Measurements from ENCODE around the gene PDE4D. TPM values are rescaled to one million over a fixed set of nuclear protein-coding genes. Genes with fewer than 3 reads are reported as not detected.

The PDE4D gene
- total RNA-seq, 1 donor, result 19.9 TPM

DNA sequence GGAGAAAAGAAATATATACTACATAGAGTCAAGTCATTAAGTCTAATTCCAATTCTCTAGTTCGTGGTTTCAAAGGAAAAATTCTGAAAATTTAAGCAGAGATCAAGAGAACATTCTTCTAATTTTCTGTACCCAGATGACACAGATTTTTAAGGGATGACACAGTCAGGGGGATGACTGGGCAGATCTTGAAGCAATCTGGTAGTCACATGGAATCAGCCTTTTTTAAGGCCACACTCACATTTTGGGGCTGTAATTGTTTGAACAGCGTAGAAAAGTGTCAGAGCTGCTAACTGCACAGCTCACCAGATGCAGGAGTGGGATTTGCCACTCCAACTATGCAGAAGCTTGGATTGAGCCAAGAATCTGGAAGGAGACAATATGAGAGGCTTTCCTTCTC lies 20.4 kb downstream of the PDE4D start:
- peak overlapping the region; percentile 26 for H2AFZ ChIP-seq (ENCODE audit: low read length)
- peak overlapping the region; percentile 0 for H3K4me2 ChIP-seq (ENCODE audit: insufficient read depth, low read length)
- no peaks in the 10 kb centered on the region for H3K36me3 ChIP-seq (ENCODE audit: insufficient read depth, low read length)

DNA sequence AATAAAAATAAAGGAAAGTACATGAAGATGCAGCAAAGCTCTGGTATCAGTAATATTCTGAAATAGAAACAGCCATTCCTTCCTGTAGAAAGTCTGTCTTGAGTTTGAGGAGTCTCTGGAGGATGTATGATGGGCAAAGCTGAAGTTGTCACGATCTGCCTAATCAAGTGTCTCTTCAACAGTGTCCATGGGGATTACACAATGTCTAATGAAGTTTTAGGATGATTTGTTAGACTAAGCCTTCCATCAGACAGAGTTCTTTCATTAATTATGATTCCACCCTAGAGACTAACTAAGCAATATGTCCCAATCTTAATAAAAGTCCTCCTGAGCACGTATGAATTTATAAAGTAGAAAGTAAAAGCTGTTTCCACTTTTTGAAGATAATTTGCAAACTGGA lies 26.9 kb downstream of the PDE4D start:
- H3K9me3 ChIP-seq (ENCODE audit: low read depth, low read length), result no peaks in the 10 kb centered on the region
- no peak overlapping the region for H2AFZ ChIP-seq (ENCODE audit: low read length)
- no peak overlapping the region for H3K4me2 ChIP-seq (ENCODE audit: insufficient read depth, low read length)
- no peaks in the 10 kb centered on the region for H3K79me2 ChIP-seq (ENCODE audit: insufficient read depth, low read length)
- no peak overlapping the region for H3K4me3 ChIP-seq (ENCODE audit: insufficient read depth, low read length)
- H3K36me3 ChIP-seq (ENCODE audit: insufficient read depth, low read length), result no peaks in the 10 kb centered on the region
- DNase-seq (ENCODE audit: insufficient read length, low spot score, missing footprints), result no peak
- TF ChIP-seq, protein P1, sequence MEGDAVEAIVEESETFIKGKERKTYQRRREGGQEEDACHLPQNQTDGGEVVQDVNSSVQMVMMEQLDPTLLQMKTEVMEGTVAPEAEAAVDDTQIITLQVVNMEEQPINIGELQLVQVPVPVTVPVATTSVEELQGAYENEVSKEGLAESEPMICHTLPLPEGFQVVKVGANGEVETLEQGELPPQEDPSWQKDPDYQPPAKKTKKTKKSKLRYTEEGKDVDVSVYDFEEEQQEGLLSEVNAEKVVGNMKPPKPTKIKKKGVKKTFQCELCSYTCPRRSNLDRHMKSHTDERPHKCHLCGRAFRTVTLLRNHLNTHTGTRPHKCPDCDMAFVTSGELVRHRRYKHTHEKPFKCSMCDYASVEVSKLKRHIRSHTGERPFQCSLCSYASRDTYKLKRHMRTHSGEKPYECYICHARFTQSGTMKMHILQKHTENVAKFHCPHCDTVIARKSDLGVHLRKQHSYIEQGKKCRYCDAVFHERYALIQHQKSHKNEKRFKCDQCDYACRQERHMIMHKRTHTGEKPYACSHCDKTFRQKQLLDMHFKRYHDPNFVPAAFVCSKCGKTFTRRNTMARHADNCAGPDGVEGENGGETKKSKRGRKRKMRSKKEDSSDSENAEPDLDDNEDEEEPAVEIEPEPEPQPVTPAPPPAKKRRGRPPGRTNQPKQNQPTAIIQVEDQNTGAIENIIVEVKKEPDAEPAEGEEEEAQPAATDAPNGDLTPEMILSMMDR (IDR thresholded peaks at IDR 0.05; ENCODE audit: extremely low read depth, low read depth, low read length), result no peak
- no peak overlapping the region for H3K27ac ChIP-seq (ENCODE audit: low read depth, low read length)
- H4K20me1 ChIP-seq (ENCODE audit: insufficient read depth, low read length), result no peaks in the 10 kb centered on the region
- no peaks in the 10 kb centered on the region for H3K4me1 ChIP-seq (ENCODE audit: insufficient read depth, low read length)
- no peaks in the 10 kb centered on the region for H3K27me3 ChIP-seq (ENCODE audit: insufficient read depth, low read length)

More for the DNA sequence above, 20.4 kb downstream of the PDE4D start:
- H3K4me3 ChIP-seq (ENCODE audit: insufficient read depth, low read length), result no peak overlapping the region
- no peaks in the 10 kb centered on the region for H4K20me1 ChIP-seq (ENCODE audit: insufficient read depth, low read length)
- H3K79me2 ChIP-seq (ENCODE audit: insufficient read depth, low read length), result no peaks in the 10 kb centered on the region
- H3K4me1 ChIP-seq (ENCODE audit: insufficient read depth, low read length), result peaks cover 4% of the 10 kb centered on the region
- TF ChIP-seq, protein P1 (IDR thresholded peaks at IDR 0.05; ENCODE audit: extremely low read depth, low read depth, low read length), result no peak
- no peak for DNase-seq (ENCODE audit: insufficient read length, low spot score, missing footprints)
- no peaks in the 10 kb centered on the region for H3K9me3 ChIP-seq (ENCODE audit: low read depth, low read length)
- H3K27me3 ChIP-seq (ENCODE audit: insufficient read depth, low read length), result no peaks in the 10 kb centered on the region
- no peak overlapping the region for H3K27ac ChIP-seq (ENCODE audit: low read depth, low read length)

- Histone ChIP-seq H4K20me1 (ENCODE audit: insufficient read depth, low read length) (no peaks in the 10 kb centered on the region), H3K4me1 (ENCODE audit: insufficient read depth, low read length) (no peaks in the 10 kb centered on the region), H3K79me2 (ENCODE audit: insufficient read depth, low read length) (no peaks in the 10 kb centered on the region), H2AFZ (ENCODE audit: low read length) (no peak overlapping the region), H3K36me3 (ENCODE audit: insufficient read depth, low read length) (no peaks in the 10 kb centered on the region), H3K27ac (ENCODE audit: low read depth, low read length) (no peak overlapping the region), H3K9me3 (ENCODE audit: low read depth, low read length) (no peaks in the 10 kb centered on the region), H3K27me3 (ENCODE audit: insufficient read depth, low read length) (no peaks in the 10 kb centered on the region), H3K4me2 (ENCODE audit: insufficient read depth, low read length) (no peak overlapping the region), H3K4me3 (ENCODE audit: insufficient read depth, low read length) (no peak overlapping the region)
- TF ChIP-seq, protein P1 (IDR thresholded peaks at IDR 0.05; ENCODE audit: extremely low read depth, low read depth, low read length), result no peak
- no peak for DNase-seq (ENCODE audit: insufficient read length, low spot score, missing footprints)
Measured at GRCh38 chr5:59864718-59865117, 28.8 kb downstream of the PDE4D start.

DNA sequence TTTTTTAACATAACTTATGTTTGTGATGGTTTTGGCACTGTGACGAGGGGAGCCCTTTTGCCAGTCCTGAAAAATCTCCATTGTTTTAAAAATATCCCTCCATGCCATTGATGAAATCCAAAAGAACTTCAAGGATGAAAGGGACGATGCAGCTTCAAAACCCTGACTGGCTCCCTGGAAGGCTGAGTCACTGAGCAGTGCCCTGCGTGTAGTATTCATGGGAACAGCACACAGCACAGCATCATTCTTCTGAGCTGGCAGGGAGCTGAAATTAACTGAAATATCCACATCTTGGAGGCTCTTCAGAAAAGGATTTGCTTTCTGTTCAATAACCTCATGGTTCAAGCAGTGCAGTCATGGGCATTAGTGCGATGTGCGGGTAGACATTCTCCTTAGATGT lies 29.7 kb downstream of the PDE4D start:
- H3K4me3 ChIP-seq (ENCODE audit: insufficient read depth, low read length), result no peak overlapping the region
- no peaks in the 10 kb centered on the region for H3K79me2 ChIP-seq (ENCODE audit: insufficient read depth, low read length)
- no peaks in the 10 kb centered on the region for H3K4me1 ChIP-seq (ENCODE audit: insufficient read depth, low read length)
- no peaks in the 10 kb centered on the region for H3K9me3 ChIP-seq (ENCODE audit: low read depth, low read length)
- no peaks in the 10 kb centered on the region for H4K20me1 ChIP-seq (ENCODE audit: insufficient read depth, low read length)
- no peak overlapping the region for H2AFZ ChIP-seq (ENCODE audit: low read length)
- H3K36me3 ChIP-seq (ENCODE audit: insufficient read depth, low read length), result no peaks in the 10 kb centered on the region
- no peaks in the 10 kb centered on the region for H3K27me3 ChIP-seq (ENCODE audit: insufficient read depth, low read length)
- DNase-seq (ENCODE audit: insufficient read length, low spot score, missing footprints), result peak; percentile 38
- H3K4me2 ChIP-seq (ENCODE audit: insufficient read depth, low read length), result no peak overlapping the region
- H3K27ac ChIP-seq (ENCODE audit: low read depth, low read length), result no peak overlapping the region
- TF ChIP-seq, protein P1 (IDR thresholded peaks at IDR 0.05; ENCODE audit: extremely low read depth, low read depth, low read length), result no peak

All from osteoblast (primary cell).